GM23338 (cell line): ENCODE results near the gene NEB.

Source experiments
- CREB1 ChIP-seq: fragments of 250-450 bp; sonication (Bioruptor Pico); IDR thresholded peaks from 2 replicates; pipeline ENCODE4 v1.5.0; 2020; ENCODE audit warnings: low read depth, mild to moderate bottlenecking, moderate library complexity
- CTCF ChIP-seq, 2 experiments: fragments of 200-600 bp in 1 of 2; sonication (generic) in 1 of 2; conservative IDR thresholded peaks; 2 replicates each; pipeline versions ENCODE4 v1.5.1 to v1.6.1; 2016 to 2017; ENCODE audit warnings: antibody characterized with exemption in 2 of 2, low read depth in 2 of 2, mild to moderate bottlenecking in 2 of 2, moderate library complexity in 1 of 2
- ETS1 ChIP-seq: IDR thresholded peaks from 2 replicates; pipeline ENCODE4 v1.6.1; 2016; ENCODE audit warnings: antibody characterized with exemption
- EZH2 ChIP-seq: fragments of 200-600 bp; sonication (generic); IDR thresholded peaks from one replicate; pipeline ENCODE4 v1.8.0; 2017; ENCODE audit warnings: antibody characterized with exemption, mild to moderate bottlenecking, low read depth; ENCODE audit not compliant: unreplicated experiment
- EZH2phosphoT487 ChIP-seq: fragments of 200-600 bp; sonication (generic); IDR thresholded peaks from one replicate; pipeline ENCODE4 v1.8.1; 2018; ENCODE audit warnings: antibody characterized with exemption; ENCODE audit not compliant: unreplicated experiment
- JUNB ChIP-seq: IDR thresholded peaks from one replicate; pipeline ENCODE4 v1.6.1; 2016; ENCODE audit warnings: antibody characterized with exemption; ENCODE audit not compliant: unreplicated experiment
- NANOG ChIP-seq: IDR thresholded peaks from 2 replicates; pipeline ENCODE4 v1.6.1; 2016; ENCODE audit warnings: antibody characterized with exemption, borderline replicate concordance
- POLR2AphosphoS5 ChIP-seq: IDR thresholded peaks from 2 replicates; pipeline ENCODE4 v1.6.1; 2016; ENCODE audit warnings: antibody characterized with exemption, low read depth
- REST ChIP-seq: IDR thresholded peaks from one replicate; pipeline ENCODE4 v1.6.1; 2018; ENCODE audit warnings: antibody characterized with exemption; ENCODE audit not compliant: unreplicated experiment
- STAT1 ChIP-seq: IDR thresholded peaks from one replicate; pipeline ENCODE4 v1.6.1; 2016; ENCODE audit warnings: antibody characterized with exemption; ENCODE audit not compliant: unreplicated experiment
- ZNF331 ChIP-seq: fragments of 250-450 bp; sonication (Bioruptor Pico); IDR thresholded peaks from 2 replicates; pipeline ENCODE4 v1.5.0; 2020; ENCODE audit warnings: low read depth, mild to moderate bottlenecking, moderate library complexity

- TF ChIP-seq REST: no peak
- TF ChIP-seq CTCF (conservative IDR thresholded peaks at IDR 0.05; ENCODE audit: low read depth in 2 of 2): no peak
- TF ChIP-seq EZH2: no peak
- no peak for TF ChIP-seq EZH2phosphoT487
- TF ChIP-seq POLR2AphosphoS5: no peak
- no peak for TF ChIP-seq JUNB
- no peak for TF ChIP-seq NANOG
- TF ChIP-seq ZNF331 (CRISPR knock-in tag): no peak
- no peak for TF ChIP-seq ETS1
- no peak for TF ChIP-seq CREB1 (CRISPR knock-in tag)
- TF ChIP-seq STAT1: no peak
Observed at GRCh38 chr2:151567006-151567405, 167.3 kb downstream of the NEB start.
